GM21723 (cell line): ENCODE data around the gene SNX1.
"Not testable (repeated sequence)": the region's sequence is repeated elsewhere in the genome, so short reads cannot be mapped to it uniquely, and the experiment has no call there.

Experiments used
- ATAC-seq: cut with Tn5 transposase; IDR thresholded peaks from one replicate; pipeline ENCODE4 v1.9.1; 2021; ENCODE audit warnings: mild to moderate bottlenecking, moderate library complexity; ENCODE audit not compliant: unreplicated experiment

SNX1 gene, protein sequence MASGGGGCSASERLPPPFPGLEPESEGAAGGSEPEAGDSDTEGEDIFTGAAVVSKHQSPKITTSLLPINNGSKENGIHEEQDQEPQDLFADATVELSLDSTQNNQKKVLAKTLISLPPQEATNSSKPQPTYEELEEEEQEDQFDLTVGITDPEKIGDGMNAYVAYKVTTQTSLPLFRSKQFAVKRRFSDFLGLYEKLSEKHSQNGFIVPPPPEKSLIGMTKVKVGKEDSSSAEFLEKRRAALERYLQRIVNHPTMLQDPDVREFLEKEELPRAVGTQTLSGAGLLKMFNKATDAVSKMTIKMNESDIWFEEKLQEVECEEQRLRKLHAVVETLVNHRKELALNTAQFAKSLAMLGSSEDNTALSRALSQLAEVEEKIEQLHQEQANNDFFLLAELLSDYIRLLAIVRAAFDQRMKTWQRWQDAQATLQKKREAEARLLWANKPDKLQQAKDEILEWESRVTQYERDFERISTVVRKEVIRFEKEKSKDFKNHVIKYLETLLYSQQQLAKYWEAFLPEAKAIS

GRCh38 chr15:64095795-64096667 is at the start of gene SNX1:
SNX1 (plus strand) TSS chr15:64095982; CDS start chr15:64096014, 32 bp downstream.
- ATAC-seq, result peak; percentile 38

GRCh38 chr15:64046421-64047153 is 49.2 kb upstream of the SNX1 start, which contains the start of gene DAPK2:
DAPK2 (minus strand) TSS chr15:64046485; CDS start chr15:64040261, 6,224 bp downstream.
- peak; percentile 61 for ATAC-seq

GRCh38 chr15:64048781-64049460 is 46.9 kb upstream of the SNX1 start:
- ATAC-seq, result no peak

GRCh38 chr15:64050281-64051092 is 45.3 kb upstream of the SNX1 start:
- ATAC-seq, result no peak

- ATAC-seq, result no peak
Measured at GRCh38 chr15:64051093-64051402, 44.7 kb upstream of the SNX1 start.

DNA sequence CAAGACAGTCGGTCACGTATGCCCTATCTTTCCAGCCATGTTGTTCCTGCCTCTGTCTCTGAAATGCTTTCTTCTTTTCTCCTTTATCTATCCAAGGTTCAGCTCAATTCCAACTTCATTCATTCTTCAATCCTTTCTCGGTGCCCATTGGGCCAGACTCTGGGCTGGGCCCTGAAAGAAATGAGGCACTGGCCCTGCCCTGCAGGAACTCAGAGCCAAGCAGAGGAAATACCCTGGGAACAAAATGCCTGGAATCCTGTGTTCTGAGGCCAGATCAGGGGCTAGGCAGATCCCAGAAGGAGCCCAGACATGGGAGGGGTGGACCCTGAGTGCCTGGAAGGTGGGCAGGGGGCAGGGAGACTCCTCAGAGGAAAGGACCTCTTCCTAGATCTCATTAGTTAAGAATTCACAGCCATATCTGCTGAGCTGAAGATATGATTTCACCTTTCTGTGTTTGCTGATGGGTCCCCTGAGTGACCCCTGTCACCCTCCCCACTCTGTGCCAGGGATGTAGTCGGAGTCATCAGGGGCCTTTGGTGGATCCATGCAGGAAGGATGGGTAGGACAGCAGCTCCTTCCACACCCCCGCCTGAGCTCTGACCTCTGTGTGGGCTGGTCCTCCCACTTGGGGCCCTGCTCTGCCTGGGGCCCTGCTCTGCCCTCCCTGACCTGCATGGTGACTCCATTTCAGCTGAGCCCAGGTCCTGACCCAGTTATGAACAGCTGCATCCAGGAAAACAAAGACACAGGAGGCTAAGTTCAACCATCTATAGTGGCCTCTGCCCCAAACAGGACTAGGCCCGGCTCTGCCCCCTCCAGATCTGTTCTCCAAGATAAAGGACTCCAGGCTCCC is 44.1 kb upstream of the SNX1 start:
- no peak for ATAC-seq

- ATAC-seq, result no peak
Measured at GRCh38 chr15:64052925-64053491, 42.8 kb upstream of the SNX1 start.

DNA sequence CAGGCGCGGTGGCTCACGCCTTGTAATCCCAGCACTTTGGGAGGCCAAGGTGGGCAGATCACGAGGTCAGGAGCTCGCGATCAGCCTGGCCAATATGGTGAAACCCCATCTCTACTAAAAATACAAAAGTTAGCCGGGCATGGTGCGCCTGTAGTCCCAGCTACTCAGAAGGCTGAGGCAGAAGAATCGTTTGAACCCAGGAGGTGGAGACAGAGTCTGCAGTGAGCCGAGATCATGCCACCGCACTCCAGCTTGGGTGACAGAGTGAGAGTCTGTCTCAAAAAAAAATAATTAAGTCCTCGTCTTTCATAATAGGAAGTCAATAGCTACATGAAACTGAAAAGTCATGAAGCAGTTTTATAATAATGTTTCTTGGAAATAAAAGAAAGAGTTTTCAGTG is 42.1 kb upstream of the SNX1 start:
- ATAC-seq, result not testable (repeated sequence)

DNA sequence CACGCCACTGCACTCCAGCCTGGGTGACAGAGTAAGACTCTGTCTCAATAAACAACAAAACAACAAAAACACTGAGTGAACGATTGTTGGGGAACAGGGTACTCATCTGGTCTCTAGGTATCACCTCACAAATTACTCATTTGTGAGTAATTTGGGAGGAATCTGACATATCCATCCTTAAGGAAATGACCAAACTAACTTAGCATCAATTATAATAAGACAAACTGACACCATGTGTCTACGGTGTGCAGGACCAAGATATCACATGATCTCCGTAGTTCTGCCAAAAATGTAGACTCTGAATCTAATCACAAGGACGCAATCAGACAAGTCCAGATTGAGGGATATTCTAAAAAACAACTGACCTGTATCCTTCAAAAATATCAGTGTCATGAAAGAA is 37.5 kb upstream of the SNX1 start:
- no peak for ATAC-seq

GRCh38 chr15:64059104-64059503 is 36.7 kb upstream of the SNX1 start:
- ATAC-seq, result not testable (repeated sequence)

GRCh38 chr15:64060716-64061115 is 35.1 kb upstream of the SNX1 start:
- no peak for ATAC-seq

- ATAC-seq, result no peak
Measured at GRCh38 chr15:64066451-64066850, 29.3 kb upstream of the SNX1 start.

DNA sequence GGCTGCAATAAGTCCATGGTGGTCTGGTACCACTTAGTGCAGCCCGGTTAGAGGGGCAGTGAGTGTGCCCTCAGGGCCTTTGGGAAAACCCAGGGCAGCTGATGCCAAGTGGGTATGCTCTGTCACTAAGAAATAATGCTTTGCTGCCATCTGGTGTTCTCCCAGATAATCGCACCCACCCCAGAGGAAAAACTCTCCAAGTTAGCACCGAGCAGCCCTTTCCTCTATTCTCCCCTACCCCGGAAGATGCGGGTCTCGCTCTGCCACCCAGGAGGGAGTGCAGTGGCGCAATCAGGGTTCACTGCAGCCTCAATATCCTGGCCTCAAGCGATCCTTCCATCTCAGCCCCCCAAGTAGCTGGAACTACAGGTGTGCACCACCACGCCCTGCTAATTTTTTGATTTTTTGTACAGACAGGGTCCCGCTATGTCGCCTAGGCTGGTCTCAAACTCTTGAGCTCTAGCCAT is 28.2 kb upstream of the SNX1 start:
- no peak for ATAC-seq

- no peak for ATAC-seq
Measured at GRCh38 chr15:64068133-64068532, 27.6 kb upstream of the SNX1 start.

- no peak for ATAC-seq
Measured at GRCh38 chr15:64070106-64070505, 25.7 kb upstream of the SNX1 start.

- no peak for ATAC-seq
Measured at GRCh38 chr15:64070965-64071851, 24.6 kb upstream of the SNX1 start.
